CD14-positive monocyte (primary cell): ENCODE data around the gene PRRC2B. TPM values are rescaled to one million over a fixed set of nuclear protein-coding genes. Genes with fewer than 3 reads are reported as not detected.

Source experiments
- DNase-seq, 3 donors: peaks; one replicate each; pipeline ENCODE4 v3.0.0-alpha.2; 2011 to 2022
- H2AFZ ChIP-seq: 2 replicates; pipeline ENCODE4 v1.6.0; 2012; ENCODE audit warnings: mild to moderate bottlenecking, low read depth, low read length, inconsistent platforms; ENCODE audit not compliant: insufficient read depth, poor library complexity, severe bottlenecking
- H3K27ac ChIP-seq, 2 donors: 1 replicate in 1 of 2; 2 replicates in 1 of 2; pipeline ENCODE4 v1.5.1; 2012 to 2013; ENCODE audit warnings: low read length in 2 of 2, control low read depth in 1 of 2, inconsistent platforms in 1 of 2, low read depth in 1 of 2, mild to moderate bottlenecking in 1 of 2
- H3K27me3 ChIP-seq, 2 donors: one replicate each; pipeline versions ENCODE4 v1.6.0 to v1.6.1; 2011 to 2013; ENCODE audit warnings: low read length in 2 of 2; ENCODE audit not compliant: control insufficient read depth in 2 of 2, insufficient read depth in 2 of 2
- H3K36me3 ChIP-seq, 2 donors: replicated peaks in 1 of 2; 1 replicate in 1 of 2; 2 replicates in 1 of 2; pipeline versions ENCODE4 v1.5.1 to v1.6.1; 2012 to 2013; ENCODE audit warnings: low read length in 2 of 2, control low read depth in 1 of 2, inconsistent platforms in 1 of 2, mild to moderate bottlenecking in 1 of 2; ENCODE audit not compliant: insufficient read depth in 2 of 2, control insufficient read depth in 1 of 2
- H3K4me1 ChIP-seq, 2 donors: 1 replicate in 1 of 2; 2 replicates in 1 of 2; pipeline versions ENCODE4 v1.5.1 to v1.6.1; 2012 to 2013; ENCODE audit warnings: low read length in 2 of 2, control low read depth in 1 of 2, inconsistent platforms in 1 of 2, mild to moderate bottlenecking in 1 of 2, moderate library complexity in 1 of 2; ENCODE audit not compliant: insufficient read depth in 2 of 2, control insufficient read depth in 1 of 2
- H3K4me2 ChIP-seq: replicated peaks from 2 replicates; pipeline ENCODE3; 2012; ENCODE audit warnings: low read length, moderate library complexity, mild to moderate bottlenecking; ENCODE audit not compliant: poor library complexity, severe bottlenecking; ENCODE audit errors: extremely low read depth
- H3K4me3 ChIP-seq, 3 experiments: fragments of 200-600 bp in 1 of 3; sonication (generic) in 1 of 3; replicated peaks in 1 of 3; 1 replicate in 2 of 3; 2 replicates in 1 of 3; pipeline ENCODE4 v1.5.1; 2011 to 2013; ENCODE audit warnings: low read length in 3 of 3, mild to moderate bottlenecking in 3 of 3, control low read depth in 2 of 3, low read depth in 2 of 3, inconsistent platforms in 1 of 3, moderate library complexity in 1 of 3
- H3K79me2 ChIP-seq: 2 replicates; pipeline ENCODE4 v1.6.0; 2012; ENCODE audit warnings: mild to moderate bottlenecking, control low read depth, inconsistent platforms, low read length, moderate library complexity; ENCODE audit not compliant: insufficient read depth
- H3K9ac ChIP-seq: 2 replicates; pipeline ENCODE4 v1.6.0; 2017; ENCODE audit warnings: low read length, mild to moderate bottlenecking; ENCODE audit not compliant: insufficient read depth, poor library complexity, severe bottlenecking
- H3K9me3 ChIP-seq, 2 donors: replicated peaks in 1 of 2; 1 replicate in 1 of 2; 2 replicates in 1 of 2; pipeline versions ENCODE4 v1.5.1 to v1.6.1; 2012 to 2013; ENCODE audit warnings: low read length in 2 of 2, control low read depth in 1 of 2; ENCODE audit not compliant: control insufficient read depth in 1 of 2, insufficient read depth in 1 of 2
- H4K20me1 ChIP-seq: 2 replicates; pipeline ENCODE4 v1.6.0; 2012; ENCODE audit warnings: mild to moderate bottlenecking, low read length, control low read depth, moderate library complexity; ENCODE audit not compliant: insufficient read depth
- H3K27ac Mint-ChIP-seq, 7 donors: one replicate each; pipeline ENCODE4 v1.8.0; 2020; ENCODE audit warnings: mild to moderate bottlenecking in 7 of 7, mixed read lengths in 7 of 7, moderate library complexity in 6 of 7, inconsistent platforms in 2 of 7
- H3K27me3 Mint-ChIP-seq, 3 donors: one replicate each; pipeline ENCODE4 v1.8.0; 2021 to 2022; ENCODE audit warnings: low read depth in 3 of 3, mild to moderate bottlenecking in 3 of 3, mixed read lengths in 3 of 3, moderate library complexity in 3 of 3, inconsistent platforms in 1 of 3
- H3K36me3 Mint-ChIP-seq, 2 donors: one replicate each; pipeline ENCODE4 v1.8.0; 2020; ENCODE audit warnings: mixed read lengths in 2 of 2, inconsistent platforms in 1 of 2, mild to moderate bottlenecking in 1 of 2
- H3K4me1 Mint-ChIP-seq: one replicate; pipeline ENCODE4 v1.8.0; 2020; ENCODE audit warnings: mild to moderate bottlenecking, mixed read lengths
- H3K4me3 Mint-ChIP-seq, 2 donors: one replicate each; pipeline ENCODE4 v1.8.0; 2020; ENCODE audit warnings: mild to moderate bottlenecking in 2 of 2, mixed read lengths in 2 of 2, moderate library complexity in 1 of 2
- H3K9me3 Mint-ChIP-seq, 7 donors: one replicate each; pipeline ENCODE4 v1.8.0; 2020 to 2022; ENCODE audit warnings: mixed read lengths in 7 of 7, mild to moderate bottlenecking in 6 of 7, moderate library complexity in 6 of 7, inconsistent platforms in 2 of 7
- CTCF ChIP-seq: fragments of 200-600 bp; IDR thresholded peaks from one replicate; pipeline ENCODE4 v1.8.0; 2022; ENCODE audit warnings: antibody characterized with exemption, mild to moderate bottlenecking
- WGBS: methylation state at CpG from one replicate; pipeline ENCODE4 v1.1.5; 2013; ENCODE audit warnings: missing lambda C conversion rate; ENCODE audit not compliant: insufficient coverage; 5-methylcytosine and 5-hydroxymethylcytosine counted together
- intact Hi-C, 2 donors: fragments of 100-400 bp; cut with micrococcal nuclease; formaldehyde crosslinking; loops; one replicate each; pipeline versions ENCODE4 v1.15.0 to v1.15.1; 2023
- polyA plus RNA-seq, 3 donors: library from polyadenylated mRNA; depleted of rRNA in 1 of 3; unstranded in 2 of 3; stranded (reverse) in 1 of 3; fragments of 300-500 nt in 2 of 3; fragments of >200 nt in 1 of 3; fragmentation: Illumina TruSeq in 2 of 3; gene quantifications; 1 replicate in 2 of 3; 2 replicates in 1 of 3; pipeline ENCODE4 v1.2.3, GENCODE V29; 2012 to 2021

Gene PRRC2B
- polyA plus RNA-seq, 3 donors = 2.8 to 36.2 (median 8.6) TPM

- Mint-ChIP-seq H3K27ac (peak overlapping the region in 3 of 7 donors; percentile 22 to 36 (median 32)), H3K4me1 (peaks cover 9% of the 10 kb centered on the region), H3K27me3 (peaks cover 0 to 3% (median 2%) of the 10 kb centered on the region in 3 donors), H3K36me3 (peaks cover 47 to 57% of the 10 kb centered on the region in 2 donors), H3K9me3 (no peaks in the 10 kb centered on the region), H3K4me3 (no peak overlapping the region)
- no peak for DNase-seq
- Histone ChIP-seq H3K9me3 (no peaks in the 10 kb centered on the region), H4K20me1 (no peaks in the 10 kb centered on the region), H3K27ac (no peak overlapping the region), H3K36me3 (peaks cover 54 to 67% of the 10 kb centered on the region in 2 donors), H3K79me2 (peaks cover 12% of the 10 kb centered on the region), H3K4me2 (no peak overlapping the region), H2AFZ (no peak overlapping the region), H3K27me3 (no peaks in the 10 kb centered on the region), H3K4me3 (no peak overlapping the region), H3K4me1 (peaks cover 13 to 18% of the 10 kb centered on the region in 2 donors), H3K9ac (no peak overlapping the region)
- no peak for TF ChIP-seq CTCF
- WGBS = 96% methylated on average over 5 of the region's 7 CpGs
- intact Hi-C loops = no loop called here
Observed at GRCh38 chr9:131528186-131528585, 134.3 kb downstream of the PRRC2B start.

- H3K27ac Mint-ChIP-seq = no peak overlapping the region
- peaks cover 13 to 18% of the 10 kb centered on the region in 2 donors for H3K4me1 ChIP-seq
- 98% methylated on average over 27 of the region's 35 CpGs for WGBS
Observed at GRCh38 chr9:131528886-131529505, 135.1 kb downstream of the PRRC2B start.

More at GRCh38 chr9:131528886-131529505, 135.1 kb downstream of the PRRC2B start:
- Mint-ChIP-seq H3K4me3 (no peak overlapping the region), H3K9me3 (no peaks in the 10 kb centered on the region), H3K27me3 (peaks cover under 1 to 2% (median 2%) of the 10 kb centered on the region in 3 donors), H3K4me1 (peaks cover 9% of the 10 kb centered on the region), H3K36me3 (peaks cover 43 to 55% of the 10 kb centered on the region in 2 donors)
- H3K4me3 ChIP-seq = no peak overlapping the region
- H2AFZ ChIP-seq = no peak overlapping the region
- no peak for DNase-seq
- H3K79me2 ChIP-seq = peaks cover 12% of the 10 kb centered on the region
- no peak for TF ChIP-seq CTCF
- no peaks in the 10 kb centered on the region for H3K27me3 ChIP-seq
- no peak overlapping the region for H3K4me2 ChIP-seq
- no peak overlapping the region for H3K9ac ChIP-seq
- H3K36me3 ChIP-seq = peaks cover 48 to 59% of the 10 kb centered on the region in 2 donors
- intact Hi-C loops = no loop called here
- H4K20me1 ChIP-seq = no peaks in the 10 kb centered on the region
- no peak overlapping the region for H3K27ac ChIP-seq
- H3K9me3 ChIP-seq = no peaks in the 10 kb centered on the region
